Mesendoderm (in vitro differentiated cells): ENCODE results near the gene DDX54.
"Not testable (repeated sequence)": the region's sequence is repeated elsewhere in the genome, so short reads cannot be mapped to it uniquely, and the experiment has no call there.

Experiments
- DNase-seq: peaks from one replicate; pipeline ENCODE4 v3.0.0; 2013
- H2AK5ac ChIP-seq: 2 replicates; pipeline ENCODE4 v1.6.1; 2013; ENCODE audit warnings: low read length, inconsistent platforms
- H2BK120ac ChIP-seq: 2 replicates; pipeline ENCODE4 v1.6.1; 2013; ENCODE audit warnings: low read depth, mild to moderate bottlenecking, low read length, moderate library complexity, mixed read lengths
- H2BK15ac ChIP-seq: replicated peaks from 2 replicates; pipeline ENCODE4 v1.6.1; 2013; ENCODE audit warnings: low read depth, mild to moderate bottlenecking, moderate library complexity
- H2BK5ac ChIP-seq: 2 replicates; pipeline ENCODE4 v1.6.1; 2013; ENCODE audit warnings: low read length, inconsistent platforms
- H3K18ac ChIP-seq: 2 replicates; pipeline ENCODE4 v1.6.1; 2013; ENCODE audit warnings: mild to moderate bottlenecking, low read length, mixed read lengths
- H3K23ac ChIP-seq: one replicate; pipeline ENCODE4 v1.6.1; 2013; ENCODE audit warnings: low read length
- H3K27ac ChIP-seq: 2 replicates; pipeline ENCODE4 v1.5.1; 2013; ENCODE audit warnings: low read depth, mild to moderate bottlenecking, inconsistent platforms, low read length, moderate library complexity
- H3K27me3 ChIP-seq: 2 replicates; pipeline ENCODE4 v1.6.1; 2013; ENCODE audit warnings: low read length, control low read depth, mild to moderate bottlenecking, inconsistent platforms; ENCODE audit not compliant: insufficient read depth, poor library complexity
- H3K36me3 ChIP-seq: 2 replicates; pipeline ENCODE4 v1.6.1; 2013; ENCODE audit warnings: low read length, inconsistent platforms; ENCODE audit not compliant: control insufficient read depth, insufficient read depth
- H3K4ac ChIP-seq: one replicate; pipeline ENCODE4 v1.6.1; 2013; ENCODE audit warnings: low read depth, mild to moderate bottlenecking, low read length, moderate library complexity
- H3K4me1 ChIP-seq: 2 replicates; pipeline ENCODE4 v1.6.1; 2013; ENCODE audit warnings: low read depth, low read length, inconsistent platforms; ENCODE audit not compliant: control insufficient read depth
- H3K4me2 ChIP-seq: 2 replicates; pipeline ENCODE4 v1.6.1; 2013; ENCODE audit warnings: low read length
- H3K4me3 ChIP-seq: 2 replicates; pipeline ENCODE4 v1.5.1; 2013; ENCODE audit warnings: mild to moderate bottlenecking, low read length
- H3K56ac ChIP-seq: one replicate; pipeline ENCODE4 v1.6.1; 2013; ENCODE audit warnings: low read length
- H3K79me1 ChIP-seq: 2 replicates; pipeline ENCODE4 v1.6.1; 2013; ENCODE audit warnings: low read length, inconsistent platforms
- H3K79me2 ChIP-seq: 2 replicates; pipeline ENCODE4 v1.6.1; 2013; ENCODE audit warnings: mild to moderate bottlenecking, low read length; ENCODE audit not compliant: control insufficient read depth, insufficient read depth
- H3K9ac ChIP-seq: 2 replicates; pipeline ENCODE4 v1.6.1; 2013; ENCODE audit warnings: low read length, inconsistent platforms
- H4K5ac ChIP-seq: one replicate; pipeline ENCODE4 v1.6.1; 2013; ENCODE audit warnings: low read length
- H4K8ac ChIP-seq: one replicate; pipeline ENCODE4 v1.6.1; 2013; ENCODE audit warnings: low read depth, mild to moderate bottlenecking, control low read depth, low read length, moderate library complexity
- WGBS: extraction: QIAGEN DNeasy Blood & Tissue Kit; methylation state at CpG from one replicate; pipeline ENCODE4 v1.1.7; 2013; ENCODE audit warnings: low lambda C conversion rate, missing lambda C conversion rate; ENCODE audit not compliant: insufficient coverage; ENCODE audit errors: extremely low coverage; 5-methylcytosine and 5-hydroxymethylcytosine counted together

DDX54 gene

GRCh38 chr12:113117684-113118083 is 67.6 kb downstream of the DDX54 start:
- not testable (repeated sequence) for H3K56ac ChIP-seq, H4K5ac ChIP-seq, H3K79me1 ChIP-seq, H3K4ac ChIP-seq, H3K79me2 ChIP-seq, H2AK5ac ChIP-seq, H3K23ac ChIP-seq, H3K9ac ChIP-seq, H3K18ac ChIP-seq, H3K4me2 ChIP-seq, H3K27ac ChIP-seq, H4K8ac ChIP-seq, H3K36me3 ChIP-seq, H2BK15ac ChIP-seq, H2BK5ac ChIP-seq, H3K4me1 ChIP-seq, H3K27me3 ChIP-seq, DNase-seq, H3K4me3 ChIP-seq, H2BK120ac ChIP-seq
- no CpG with 5 or more reads among the region's 8 CpGs for WGBS

- no peak overlapping the region for H3K56ac ChIP-seq
- H2AK5ac ChIP-seq: no peak overlapping the region
- H3K23ac ChIP-seq: no peak overlapping the region
- H3K4me2 ChIP-seq: no peak overlapping the region
- no CpG with 5 or more reads among the region's 6 CpGs for WGBS
- no peaks in the 10 kb centered on the region for H3K36me3 ChIP-seq
- H4K5ac ChIP-seq: no peak overlapping the region
- no peak overlapping the region for H2BK120ac ChIP-seq
- H3K27ac ChIP-seq: no peak overlapping the region
- no peak overlapping the region for H3K4ac ChIP-seq
- no peaks in the 10 kb centered on the region for H3K27me3 ChIP-seq
- no peak for DNase-seq
- no peaks in the 10 kb centered on the region for H3K4me1 ChIP-seq
- H3K79me2 ChIP-seq: no peaks in the 10 kb centered on the region
- no peaks in the 10 kb centered on the region for H3K79me1 ChIP-seq
- no peak overlapping the region for H2BK5ac ChIP-seq
- H3K4me3 ChIP-seq: no peak overlapping the region
- H3K9ac ChIP-seq: no peak overlapping the region
- H3K18ac ChIP-seq: no peak overlapping the region
- H2BK15ac ChIP-seq: no peak overlapping the region
- H4K8ac ChIP-seq: no peak overlapping the region
These were observed 68.4 kb downstream of the DDX54 start for GRCh38 chr12:113116875-113117274.

GRCh38 chr12:113115455-113116126 is 69.7 kb downstream of the DDX54 start:
- Histone ChIP-seq H2BK15ac (no peak overlapping the region), H3K4me3 (no peak overlapping the region), H3K27ac (no peak overlapping the region), H2BK120ac (no peak overlapping the region), H2AK5ac (no peak overlapping the region), H3K18ac (no peak overlapping the region), H3K79me1 (no peaks in the 10 kb centered on the region), H3K4ac (no peak overlapping the region), H2BK5ac (no peak overlapping the region), H3K27me3 (no peaks in the 10 kb centered on the region), H3K4me1 (no peaks in the 10 kb centered on the region), H4K8ac (no peak overlapping the region), H4K5ac (no peak overlapping the region), H3K9ac (no peak overlapping the region), H3K36me3 (no peaks in the 10 kb centered on the region), H3K56ac (no peak overlapping the region), H3K79me2 (no peaks in the 10 kb centered on the region), H3K4me2 (no peak overlapping the region), H3K23ac (no peak overlapping the region)
- DNase-seq: no peak
- WGBS: no CpG with 5 or more reads among the region's 22 CpGs

- no peak for DNase-seq
- WGBS: no CpG with 5 or more reads among the region's 19 CpGs
- peaks cover 2% of the 10 kb centered on the region for H3K4me1 ChIP-seq
These were observed 70.7 kb downstream of the DDX54 start for GRCh38 chr12:113114447-113115178.

GRCh38 chr12:113113397-113113796 is 71.9 kb downstream of the DDX54 start:
- Histone ChIP-seq H3K27ac (no peak overlapping the region), H4K8ac (no peak overlapping the region), H3K36me3 (no peaks in the 10 kb centered on the region), H3K23ac (no peak overlapping the region), H3K79me1 (no peaks in the 10 kb centered on the region), H3K4me3 (no peak overlapping the region), H2BK15ac (no peak overlapping the region), H3K56ac (no peak overlapping the region), H3K9ac (no peak overlapping the region), H3K4me1 (peaks cover 3% of the 10 kb centered on the region), H3K18ac (no peak overlapping the region), H3K27me3 (no peaks in the 10 kb centered on the region), H3K79me2 (no peaks in the 10 kb centered on the region), H3K4me2 (no peak overlapping the region), H3K4ac (no peak overlapping the region), H4K5ac (no peak overlapping the region), H2AK5ac (no peak overlapping the region), H2BK5ac (no peak overlapping the region), H2BK120ac (no peak overlapping the region)
- no CpG with 5 or more reads among the region's 2 CpGs for WGBS
- no peak for DNase-seq

More at GRCh38 chr12:113114447-113115178, 70.7 kb downstream of the DDX54 start:
- H3K18ac ChIP-seq: no peak overlapping the region
- no peaks in the 10 kb centered on the region for H3K79me2 ChIP-seq
- H3K27ac ChIP-seq: no peak overlapping the region
- H2BK120ac ChIP-seq: no peak overlapping the region
- H3K27me3 ChIP-seq: no peaks in the 10 kb centered on the region
- no peak overlapping the region for H2BK5ac ChIP-seq
- no peak overlapping the region for H3K4me2 ChIP-seq
- H3K36me3 ChIP-seq: no peaks in the 10 kb centered on the region
- H4K5ac ChIP-seq: no peak overlapping the region
- H2BK15ac ChIP-seq: no peak overlapping the region
- no peak overlapping the region for H3K4me3 ChIP-seq
- H3K79me1 ChIP-seq: no peaks in the 10 kb centered on the region
- no peak overlapping the region for H3K56ac ChIP-seq
- H3K23ac ChIP-seq: no peak overlapping the region
- H3K4ac ChIP-seq: no peak overlapping the region
- no peak overlapping the region for H3K9ac ChIP-seq
- H2AK5ac ChIP-seq: no peak overlapping the region
- no peak overlapping the region for H4K8ac ChIP-seq
